Activated T-cell treated with anti-CD3 and anti-CD28 coated beads, Interleukin-2, amount 50 U/mL, for 72 hours (primary cell): Measurements from ENCODE around the gene LCT. TPM values are rescaled to one million over a fixed set of nuclear protein-coding genes. Genes with fewer than 3 reads are reported as not detected.
A peak's percentile ranks its signal among the peaks of the same experiment; 100 is the strongest.
"Not testable (repeated sequence)": the region's sequence is repeated elsewhere in the genome, so short reads cannot be mapped to it uniquely, and the experiment has no call there.

Experiments
- ATAC-seq, 2 donors: fragments of 150-1000 bp; cut with Tn5 transposase; replicated peaks in 1 of 2; 2 replicates each; pipeline ENCODE4 v1.10.0; 2021; ENCODE audit warnings: moderate library complexity in 2 of 2, mild to moderate bottlenecking in 1 of 2
- DNase-seq, 2 donors: peaks; one replicate each; pipeline ENCODE4 v3.0.0; 2021 to 2022; ENCODE audit warnings: mixed read lengths in 1 of 2
- H3K27ac Mint-ChIP-seq: one replicate; pipeline ENCODE4 v1.8.0; 2022; ENCODE audit warnings: mild to moderate bottlenecking, moderate library complexity, mixed read lengths
- H3K27me3 Mint-ChIP-seq: one replicate; pipeline ENCODE4 v1.8.0; 2022; ENCODE audit warnings: low read depth, mixed read lengths
- H3K36me3 Mint-ChIP-seq, 2 donors: one replicate each; pipeline ENCODE4 v1.8.0; 2022; ENCODE audit warnings: mixed read lengths in 2 of 2, mild to moderate bottlenecking in 1 of 2; ENCODE audit not compliant: insufficient read depth in 2 of 2
- H3K4me1 Mint-ChIP-seq: one replicate; pipeline ENCODE4 v1.8.0; 2022; ENCODE audit warnings: low read depth, mixed read lengths
- H3K4me3 Mint-ChIP-seq, 2 donors: one replicate each; pipeline ENCODE4 v1.8.0; 2022; ENCODE audit warnings: mild to moderate bottlenecking in 2 of 2, mixed read lengths in 2 of 2, moderate library complexity in 2 of 2
- H3K9me3 Mint-ChIP-seq, 2 donors: one replicate each; pipeline ENCODE4 v1.8.0; 2022; ENCODE audit warnings: mixed read lengths in 2 of 2
- total RNA-seq, 2 donors: library from RNA; stranded (reverse); gene quantifications; one replicate each; pipeline ENCODE4 v1.2.3, GENCODE V29; 2022

LCT gene
- total RNA-seq: under 1 TPM; 0.19 to 0.29 TPM

DNA sequence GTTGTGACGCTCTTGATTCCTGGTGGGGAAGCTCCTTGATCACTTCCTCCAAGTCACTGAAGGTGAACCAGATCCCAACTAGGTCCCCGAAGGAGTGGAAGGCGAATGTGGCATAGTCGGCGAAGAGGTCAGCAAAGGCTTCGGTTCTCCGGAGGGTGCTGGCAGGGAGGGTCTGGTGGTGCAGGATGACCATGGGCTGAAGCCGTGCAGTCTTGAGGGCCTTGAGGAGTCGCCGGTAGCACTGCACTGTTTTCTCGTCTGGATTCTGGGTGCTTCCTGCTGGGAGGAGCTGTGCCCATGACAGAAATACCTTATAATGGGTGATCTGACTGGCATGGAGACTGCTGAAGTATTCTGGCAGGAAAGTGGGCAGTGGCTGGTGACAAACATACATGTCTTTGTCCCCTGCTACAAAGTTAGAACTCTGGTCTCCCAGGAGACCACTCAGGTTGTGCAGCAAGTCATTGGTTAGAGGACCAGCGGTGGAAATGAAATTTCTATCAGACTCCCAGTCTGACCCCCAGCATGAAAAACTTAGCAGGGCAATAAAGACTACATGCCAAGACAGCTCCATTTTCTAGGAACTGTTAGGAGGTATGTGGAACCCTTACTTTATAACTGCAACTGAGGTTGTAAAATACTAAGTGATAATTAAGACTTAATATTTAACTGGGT lies at the start of gene LCT:
Gene LCT (minus strand): TSS at position 589 of the 675 bp plus-strand sequence. CDS start 15 bp downstream, at position 574.
- no peak within 1 kb of the TSS for H3K27ac Mint-ChIP-seq
- no peak for DNase-seq
- H3K4me1 Mint-ChIP-seq: peaks cover 21% of the 10 kb centered on the region
- ATAC-seq: peak; percentile 14 to 47
- H3K27me3 Mint-ChIP-seq: no peaks in the 10 kb centered on the region
- no peaks in the 10 kb centered on the region for H3K9me3 Mint-ChIP-seq
- H3K4me3 Mint-ChIP-seq: no peak within 1 kb of the TSS
- H3K36me3 Mint-ChIP-seq: peaks cover 0 to 17% of the 10 kb centered on the region in 2 donors

DNA sequence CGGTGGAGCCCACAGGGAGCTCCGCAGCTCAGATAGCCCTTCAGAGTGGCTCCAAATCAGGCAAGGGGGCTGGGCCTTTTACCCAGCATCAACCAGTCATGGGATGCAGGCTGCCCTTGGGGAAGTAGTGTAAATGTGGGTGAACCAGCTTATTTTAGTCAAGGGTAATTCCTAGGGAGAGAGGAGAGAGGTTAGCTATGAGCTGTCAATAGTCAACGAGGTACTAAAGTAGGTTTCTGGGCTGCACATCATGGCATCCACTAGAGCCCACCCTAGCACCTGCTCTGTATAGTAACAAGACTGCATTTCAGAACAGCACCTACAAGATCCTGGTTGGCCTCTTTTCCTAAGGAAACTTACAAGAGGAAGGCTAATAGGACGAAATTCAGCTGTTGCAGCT lies 48.7 kb upstream of the LCT start:
- DNase-seq: no peak
- peaks cover 2 to 5% of the 10 kb centered on the region in 2 donors for H3K36me3 Mint-ChIP-seq
- H3K9me3 Mint-ChIP-seq: peaks cover 0 to 4% of the 10 kb centered on the region in 2 donors
- peaks cover 15% of the 10 kb centered on the region for H3K27me3 Mint-ChIP-seq
- no peaks in the 10 kb centered on the region for H3K4me1 Mint-ChIP-seq
- H3K4me3 Mint-ChIP-seq: no peak overlapping the region
- no peak overlapping the region for H3K27ac Mint-ChIP-seq
- ATAC-seq: peak in 1 of 2 donors; percentile 13

DNA sequence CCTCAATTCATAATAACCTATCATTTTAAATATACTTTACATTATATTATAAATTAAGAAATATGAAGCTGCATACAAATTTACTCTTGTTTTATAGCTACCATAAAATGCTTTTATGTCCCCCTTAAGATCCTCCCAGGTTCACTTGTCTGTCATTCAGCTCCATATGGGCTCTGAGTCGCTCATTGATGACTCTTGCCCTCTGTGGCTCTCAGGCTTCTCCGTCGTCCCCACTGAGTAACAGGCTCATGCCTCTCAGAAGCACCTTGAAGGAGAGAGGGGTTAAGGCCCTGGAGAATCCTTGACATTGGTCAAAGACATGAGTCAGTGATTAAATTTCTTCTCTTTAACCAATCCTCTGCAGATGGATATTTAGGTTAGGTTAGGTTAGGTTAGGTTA lies 45.4 kb upstream of the LCT start:
- H3K36me3 Mint-ChIP-seq: no peaks in the 10 kb centered on the region

DNA sequence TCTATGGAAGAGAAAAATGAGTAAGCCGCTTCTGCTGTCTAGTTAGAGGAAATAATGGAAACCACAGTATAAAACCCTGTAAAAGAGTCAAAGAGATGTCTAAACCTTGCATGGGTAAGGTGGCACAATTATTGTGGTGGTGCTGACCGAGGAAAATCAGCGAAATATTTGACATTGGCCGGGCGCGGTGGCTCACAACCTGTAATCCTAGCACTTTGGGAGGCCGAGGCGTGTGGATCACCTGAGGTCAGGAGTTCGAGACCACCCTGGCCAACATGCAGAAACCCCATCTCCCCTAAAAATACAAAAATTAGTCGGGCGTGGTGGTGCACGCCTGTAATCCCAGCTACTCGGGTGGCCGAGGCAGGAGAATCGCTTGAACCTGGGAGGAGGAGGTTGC lies 39.8 kb upstream of the LCT start:
- Mint-ChIP-seq H3K27ac (peak overlapping the region; percentile 99), H3K4me3 (peak overlapping the region; percentile 85 to 92), H3K4me1 (peaks cover 48% of the 10 kb centered on the region), H3K36me3 (peaks cover 22 to 42% of the 10 kb centered on the region in 2 donors)
- not testable (repeated sequence) for H3K27me3 Mint-ChIP-seq, DNase-seq, H3K9me3 Mint-ChIP-seq
- peak in 1 of 2 donors; percentile 1 for ATAC-seq

More for the DNA sequence above, 45.4 kb upstream of the LCT start:
- Mint-ChIP-seq H3K4me1 (peaks cover 4% of the 10 kb centered on the region), H3K27ac (no peak overlapping the region), H3K9me3 (no peaks in the 10 kb centered on the region), H3K27me3 (peaks cover 15% of the 10 kb centered on the region), H3K4me3 (no peak overlapping the region)
- DNase-seq: no peak
- ATAC-seq: peak in 1 of 2 donors; percentile 33

DNA sequence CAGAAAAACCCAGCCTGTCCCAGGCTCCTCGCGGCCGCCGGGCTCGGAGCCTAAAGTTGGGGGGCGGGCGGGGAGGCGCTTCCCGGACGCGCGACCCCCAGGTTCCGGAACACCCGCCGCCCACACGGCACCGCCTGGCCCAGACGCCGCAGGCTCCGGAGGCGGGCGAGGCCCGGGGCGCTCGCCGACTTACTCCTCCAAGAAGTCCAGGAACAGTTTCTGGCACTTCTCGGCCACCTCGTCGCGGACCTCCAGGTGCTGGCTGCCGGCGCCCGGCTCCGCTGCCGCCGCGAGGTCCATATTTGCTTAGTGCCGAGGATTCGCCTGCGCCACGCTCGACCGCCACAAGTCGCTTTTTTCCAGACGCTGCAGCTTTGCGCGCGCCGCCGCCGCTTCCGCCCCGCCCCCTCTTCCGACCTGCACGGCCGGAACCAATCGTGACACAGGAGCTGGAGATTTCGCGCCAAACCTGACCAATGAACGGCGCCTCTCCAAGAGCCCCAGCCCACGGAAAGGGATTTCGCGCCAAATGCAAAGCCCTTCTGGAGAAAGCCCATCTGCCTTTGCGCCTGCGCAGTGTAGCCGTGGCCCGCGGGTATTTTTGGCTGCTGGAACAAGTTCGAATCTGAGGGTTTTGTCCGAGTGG lies 39.2 kb upstream of the LCT start, which contains the start of gene MCM6:
Gene MCM6 (minus strand): TSS at position 378 of the 646 bp plus-strand sequence. CDS start 78 bp downstream, at position 300.
- no peaks in the 10 kb centered on the region for H3K27me3 Mint-ChIP-seq
- peak within 1 kb of the TSS; percentile 99 for H3K27ac Mint-ChIP-seq
- peak; percentile 88 for ATAC-seq

DNA sequence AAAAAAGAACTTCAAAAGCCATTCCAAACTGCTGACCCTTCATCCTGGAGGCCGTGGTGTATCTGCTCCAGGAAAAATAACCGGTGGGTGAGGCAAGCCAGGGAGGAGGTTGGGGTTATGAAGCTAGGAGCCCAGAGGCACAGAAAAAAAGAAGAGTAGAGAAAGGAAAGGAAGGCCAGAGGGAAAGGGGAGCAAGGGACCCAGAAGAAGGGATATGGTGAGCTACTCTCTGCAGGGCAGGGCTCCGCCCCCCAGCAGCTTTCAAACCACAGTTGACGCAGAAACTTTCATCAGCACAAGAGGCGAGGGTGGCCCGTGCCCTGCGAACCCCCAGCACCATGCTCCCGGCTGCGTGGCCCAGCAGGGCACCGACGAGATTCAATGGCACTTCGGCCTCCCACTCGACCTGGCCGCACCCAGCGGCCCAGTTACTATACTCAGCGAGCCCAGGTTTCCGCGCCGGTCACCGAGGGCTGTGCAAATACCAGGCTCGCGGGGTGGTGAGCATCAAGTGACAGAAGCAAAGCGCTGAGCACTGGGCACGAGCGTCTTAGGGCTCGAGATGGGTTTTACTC lies 38.6 kb upstream of the LCT start:
- ATAC-seq (peak; percentile 81 to 83), DNase-seq (peak; percentile 84 to 85)
- Mint-ChIP-seq H3K4me3 (peak overlapping the region; percentile 85 to 92), H3K9me3 (no peaks in the 10 kb centered on the region), H3K4me1 (peaks cover 60% of the 10 kb centered on the region), H3K27me3 (no peaks in the 10 kb centered on the region), H3K27ac (peak overlapping the region; percentile 45), H3K36me3 (peaks cover 25 to 53% of the 10 kb centered on the region in 2 donors)

More for the DNA sequence above, 39.2 kb upstream of the LCT start, which contains the start of gene MCM6:
- Mint-ChIP-seq H3K4me1 (peaks cover 54% of the 10 kb centered on the region), H3K9me3 (no peaks in the 10 kb centered on the region), H3K36me3 (peaks cover 24 to 48% of the 10 kb centered on the region in 2 donors), H3K4me3 (peak within 1 kb of the TSS; percentile 85 to 92)
- peak; percentile 99 for DNase-seq

DNA sequence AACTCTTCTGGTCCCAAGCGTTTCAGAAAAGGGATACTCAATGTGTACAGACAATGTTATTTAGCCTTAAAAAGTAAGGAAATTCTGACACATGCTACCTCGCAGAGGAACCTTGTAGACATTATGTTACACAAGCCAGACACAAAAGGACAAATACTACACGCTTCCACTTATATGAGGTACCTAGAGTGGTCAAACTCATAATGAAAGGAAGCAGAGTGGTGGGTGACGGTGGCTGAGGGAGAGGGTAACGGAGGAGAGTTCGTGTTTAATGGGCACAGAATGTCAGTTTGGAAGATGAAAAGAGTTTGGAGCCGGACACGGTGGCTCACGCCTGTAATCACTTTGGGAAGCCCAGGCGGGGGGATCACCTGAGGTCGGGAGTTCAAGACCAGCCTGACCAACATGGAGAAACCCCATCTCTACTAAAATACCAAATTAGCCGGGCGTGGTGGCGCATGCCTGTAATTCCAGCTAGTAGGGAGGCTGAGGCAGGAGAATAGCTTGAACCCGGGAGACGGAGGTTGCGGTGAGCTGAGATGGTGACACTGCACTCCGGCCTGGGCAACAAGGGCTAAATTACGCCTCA lies 37.9 kb upstream of the LCT start:
- peak overlapping the region; percentile 45 for H3K27ac Mint-ChIP-seq
- DNase-seq (peak; percentile 12 to 34), ATAC-seq (peak in 1 of 2 donors; percentile 16)
- H3K4me1 Mint-ChIP-seq: peaks cover 67% of the 10 kb centered on the region
- H3K4me3 Mint-ChIP-seq: peak overlapping the region; percentile 85 to 92
- no peaks in the 10 kb centered on the region for H3K9me3 Mint-ChIP-seq
- H3K36me3 Mint-ChIP-seq: peaks cover 30 to 59% of the 10 kb centered on the region in 2 donors
- H3K27me3 Mint-ChIP-seq: no peaks in the 10 kb centered on the region

DNA sequence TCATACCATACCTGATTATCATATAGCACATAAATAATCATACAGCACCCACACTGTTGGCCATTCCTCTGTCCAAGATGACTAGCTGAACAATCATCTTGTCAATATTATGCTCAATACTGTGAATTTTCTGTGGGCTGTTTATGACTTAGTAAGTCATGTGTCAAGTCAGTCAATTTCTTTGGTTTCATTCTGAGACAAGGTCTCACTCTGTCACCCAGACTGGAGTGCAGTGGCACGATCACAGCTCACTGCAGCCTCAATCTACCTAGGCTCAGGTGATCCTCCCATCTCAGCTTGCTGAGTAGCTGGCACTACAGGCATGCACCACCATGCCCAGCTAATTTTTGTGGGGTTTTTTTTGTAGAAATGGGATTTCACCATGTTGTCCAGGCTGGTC lies 33.6 kb upstream of the LCT start:
- H3K4me3 Mint-ChIP-seq: peak overlapping the region in 1 of 2 donors; percentile 58
- peaks cover 37 to 90% of the 10 kb centered on the region in 2 donors for H3K36me3 Mint-ChIP-seq
- no peaks in the 10 kb centered on the region for H3K9me3 Mint-ChIP-seq
- H3K27ac Mint-ChIP-seq: peak overlapping the region; percentile 61
- peaks cover 87% of the 10 kb centered on the region for H3K4me1 Mint-ChIP-seq
- no peaks in the 10 kb centered on the region for H3K27me3 Mint-ChIP-seq
- peak; percentile 80 to 88 for ATAC-seq
- peak; percentile 19 to 40 for DNase-seq

DNA sequence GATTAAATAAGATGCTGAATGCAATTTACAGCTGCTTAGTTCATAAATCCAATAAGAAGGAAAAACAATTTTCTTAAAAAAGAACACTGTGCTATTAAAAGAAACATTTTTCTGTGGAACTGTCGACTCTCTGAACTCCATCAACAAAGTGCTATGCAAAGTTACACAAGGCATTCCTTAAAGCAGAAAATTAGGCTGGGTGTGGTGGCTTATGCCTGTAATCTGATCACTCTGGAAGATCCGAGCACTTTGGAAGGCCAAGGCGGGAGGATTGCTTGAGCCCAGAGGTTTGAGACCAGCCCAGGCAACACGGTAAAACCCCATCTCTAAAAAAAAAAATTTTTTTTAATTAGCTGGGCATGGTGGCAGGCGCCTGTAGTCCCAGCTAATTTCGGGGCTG lies 26.2 kb upstream of the LCT start:
- DNase-seq: no peak
- Mint-ChIP-seq H3K9me3 (no peaks in the 10 kb centered on the region), H3K27me3 (no peaks in the 10 kb centered on the region), H3K36me3 (peaks cover 22 to 69% of the 10 kb centered on the region in 2 donors), H3K27ac (no peak overlapping the region), H3K4me1 (peaks cover 29% of the 10 kb centered on the region), H3K4me3 (no peak overlapping the region)
- ATAC-seq: no peak

DNA sequence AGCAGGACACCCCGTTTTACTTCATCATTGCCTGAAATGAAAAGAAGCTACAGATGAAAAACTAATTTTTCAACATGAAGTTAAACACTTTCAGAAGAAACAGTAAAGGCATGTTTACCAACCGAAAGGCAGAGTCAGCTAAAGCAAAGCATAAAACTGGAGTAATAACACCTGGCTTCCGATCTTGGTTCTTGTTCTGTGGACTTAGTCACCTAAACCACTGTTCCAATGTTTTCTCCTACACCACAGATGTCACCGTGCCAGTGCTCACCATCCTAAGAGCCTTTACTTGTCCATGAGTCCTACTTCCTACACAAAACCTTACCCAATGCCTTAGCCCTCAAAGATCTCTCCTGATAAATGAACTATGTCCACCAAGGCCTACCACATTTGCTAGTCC lies 25.7 kb upstream of the LCT start:
- H3K27me3 Mint-ChIP-seq: no peaks in the 10 kb centered on the region
- DNase-seq: no peak

DNA sequence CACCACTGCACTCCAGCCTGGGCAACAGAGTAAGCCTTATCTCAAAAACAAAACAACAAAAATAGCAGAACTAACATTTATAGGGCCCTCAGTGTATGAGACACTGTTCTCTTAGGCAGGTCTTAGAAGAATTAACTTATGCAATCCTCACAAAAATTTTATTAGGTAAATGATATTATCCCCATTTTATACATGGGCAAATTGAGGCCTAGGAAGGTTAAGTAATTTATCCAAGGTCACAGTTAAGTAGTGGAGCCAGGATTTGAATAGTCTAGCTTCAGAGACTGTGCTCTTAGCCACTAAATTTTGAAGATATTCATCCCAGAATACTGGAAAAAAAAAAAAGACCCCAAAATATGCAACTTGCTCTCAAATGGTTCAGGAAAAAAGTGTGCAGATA lies 16.4 kb upstream of the LCT start:
- H3K9me3 Mint-ChIP-seq: no peaks in the 10 kb centered on the region
- H3K4me3 Mint-ChIP-seq: no peak overlapping the region
- ATAC-seq (no peak), DNase-seq (no peak)
- no peaks in the 10 kb centered on the region for H3K27me3 Mint-ChIP-seq
- peaks cover 15 to 69% of the 10 kb centered on the region in 2 donors for H3K36me3 Mint-ChIP-seq
- H3K4me1 Mint-ChIP-seq: peaks cover 14% of the 10 kb centered on the region
- H3K27ac Mint-ChIP-seq: peak overlapping the region; percentile 34

More for the DNA sequence above, 25.7 kb upstream of the LCT start:
- ATAC-seq: no peak
- H3K9me3 Mint-ChIP-seq: no peaks in the 10 kb centered on the region
- no peak overlapping the region for H3K27ac Mint-ChIP-seq
- peaks cover 21 to 69% of the 10 kb centered on the region in 2 donors for H3K36me3 Mint-ChIP-seq
- H3K4me3 Mint-ChIP-seq: no peak overlapping the region
- peaks cover 24% of the 10 kb centered on the region for H3K4me1 Mint-ChIP-seq

DNA sequence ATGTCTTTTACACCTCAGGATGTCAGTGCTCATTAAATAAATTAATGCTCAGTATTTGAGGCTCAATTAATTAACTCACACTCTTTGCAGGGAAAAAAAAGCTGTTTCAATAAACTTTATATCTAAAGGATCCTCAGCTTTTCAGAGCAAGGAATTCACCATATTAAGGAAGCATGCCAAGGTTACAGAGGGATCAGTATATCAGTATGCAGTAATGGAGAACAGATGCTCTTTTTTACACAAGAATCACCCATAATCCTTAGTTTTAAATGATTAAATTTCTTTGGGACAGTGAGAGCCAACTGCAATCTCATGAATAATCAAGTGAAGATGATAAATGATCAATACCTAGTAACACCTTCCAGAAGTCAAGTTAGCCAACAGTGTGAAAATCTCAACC lies 14.9 kb upstream of the LCT start:
- peaks cover 14% of the 10 kb centered on the region for H3K4me1 Mint-ChIP-seq
- no peaks in the 10 kb centered on the region for H3K9me3 Mint-ChIP-seq

More for the DNA sequence above, 14.9 kb upstream of the LCT start:
- Mint-ChIP-seq H3K27ac (no peak overlapping the region), H3K27me3 (no peaks in the 10 kb centered on the region), H3K36me3 (peaks cover 17 to 65% of the 10 kb centered on the region in 2 donors), H3K4me3 (no peak overlapping the region)
- ATAC-seq (no peak), DNase-seq (no peak)
